Peyer's patch (tissue), 4 donors: Measurements from ENCODE around the gene DRC3.
"Not testable (repeated sequence)": the region's sequence is repeated elsewhere in the genome, so short reads cannot be mapped to it uniquely, and the experiment has no call there.

Source experiments
- CTCF ChIP-seq, 6 experiments: fragments of 450-650 bp in 4 of 6; fragments of 200-600 bp in 2 of 6; sonication (generic) in 1 of 6; IDR thresholded peaks; one replicate each; pipeline ENCODE4 v1.5.1; 2017 to 2019; ENCODE audit warnings: antibody characterized with exemption in 6 of 6, mild to moderate bottlenecking in 3 of 6, moderate library complexity in 1 of 6
- POLR2A ChIP-seq, 2 donors: fragments of 450-650 bp; IDR thresholded peaks; one replicate each; pipeline ENCODE4 v1.5.1; 2017; ENCODE audit warnings: antibody characterized with exemption in 2 of 2, mild to moderate bottlenecking in 2 of 2, moderate library complexity in 2 of 2

- TF ChIP-seq CTCF, POLR2A (IDR thresholded peaks at IDR 0.05): not testable (repeated sequence)
Observed at GRCh38 chr17:17955790-17956341, 16.8 kb upstream of the DRC3 start.
